LNCaP clone FGC (cell line): ENCODE results near the gene PPP4R3B.

ENCODE experiments used
- DNase-seq: peaks from one replicate; pipeline ENCODE4 v3.0.0-alpha.2; 2011; ENCODE audit warnings: low read depth
- H3K4me3 ChIP-seq: 2 replicates; pipeline ENCODE4 v1.5.1; 2011; ENCODE audit warnings: mild to moderate bottlenecking, low read depth, low read length, control low read depth
- CTCF ChIP-seq: IDR thresholded peaks from 2 replicates; pipeline ENCODE4 v1.5.1; 2012; ENCODE audit warnings: mild to moderate bottlenecking; ENCODE audit not compliant: control insufficient read depth, insufficient read depth; ENCODE audit errors: extremely low read depth

Gene PPP4R3B

GRCh38 chr2:55621802-55622201 is 4.4 kb upstream of the PPP4R3B start:
- no peak overlapping the region for H3K4me3 ChIP-seq
- DNase-seq: no peak
- no peak for TF ChIP-seq CTCF

GRCh38 chr2:55620123-55620779 is 2.8 kb upstream of the PPP4R3B start:
- DNase-seq: no peak
- TF ChIP-seq CTCF: peak; percentile 26; the same call in 1 of the 2 replicates
- H3K4me3 ChIP-seq: no peak overlapping the region

- TF ChIP-seq CTCF: no peak
- DNase-seq: no peak
- H3K4me3 ChIP-seq: peak overlapping the region; percentile 76
These were observed 1.0 kb upstream of the PPP4R3B start for GRCh38 chr2:55618275-55619055.

- no peak for TF ChIP-seq CTCF
- DNase-seq: no peak
- peak overlapping the region; percentile 76 for H3K4me3 ChIP-seq
These were observed 528 bp upstream of the PPP4R3B start for GRCh38 chr2:55618025-55618274.

- no peak for TF ChIP-seq CTCF
- peak overlapping the region; percentile 93 for H3K4me3 ChIP-seq
- DNase-seq: no peak
These were observed 759 bp downstream of the PPP4R3B start for GRCh38 chr2:55616551-55617174.

GRCh38 chr2:55611997-55612396 is 5.4 kb downstream of the PPP4R3B start:
- no peak overlapping the region for H3K4me3 ChIP-seq
- DNase-seq: no peak
- no peak for TF ChIP-seq CTCF
